Astrocyte of the cerebellum (primary cell): ENCODE measurements around the gene PARD3B.

Experiments
- DNase-seq: peaks from one replicate; pipeline ENCODE4 v3.0.0-alpha.2; 2011; ENCODE audit warnings: low read depth
- H3K4me3 ChIP-seq: 2 replicates; pipeline ENCODE4 v1.5.1; 2011; ENCODE audit warnings: mild to moderate bottlenecking, low read depth, low read length, moderate library complexity
- in situ Hi-C: cut with HindIII; loops from 2 replicates; pipeline ENCODE4 v1.10.0; 2017; ENCODE audit warnings: low sequenced_read_pairs
- TF ChIP-seq, protein P1 (sequence below): IDR thresholded peaks from 2 replicates; pipeline ENCODE4 v1.5.1; 2012; ENCODE audit warnings: low read length, low read depth, moderate library complexity, mild to moderate bottlenecking; ENCODE audit errors: missing control alignments

PARD3B gene

DNA sequence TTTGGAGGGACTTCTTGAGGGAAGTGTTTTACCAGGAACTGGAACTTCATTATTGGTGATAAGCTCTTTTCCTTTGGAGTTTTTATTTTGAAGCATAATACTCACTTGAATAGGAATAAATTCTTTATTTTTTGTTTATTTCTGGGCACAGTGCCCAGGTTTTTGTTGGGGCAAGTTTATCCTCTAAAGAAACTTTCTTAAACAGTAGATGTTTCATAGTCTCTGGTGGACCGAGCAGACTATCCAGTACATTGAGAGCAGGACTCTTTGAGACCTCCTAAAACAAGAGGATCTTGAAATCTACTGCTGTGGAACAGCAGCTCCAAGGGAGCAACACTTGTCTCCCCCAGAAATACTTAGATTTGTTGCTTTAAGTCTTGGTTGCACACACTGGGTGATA, 109.4 kb downstream of the PARD3B start:
- DNase-seq: no peak
- in situ Hi-C loops: no loop called here
- TF ChIP-seq, protein P1, sequence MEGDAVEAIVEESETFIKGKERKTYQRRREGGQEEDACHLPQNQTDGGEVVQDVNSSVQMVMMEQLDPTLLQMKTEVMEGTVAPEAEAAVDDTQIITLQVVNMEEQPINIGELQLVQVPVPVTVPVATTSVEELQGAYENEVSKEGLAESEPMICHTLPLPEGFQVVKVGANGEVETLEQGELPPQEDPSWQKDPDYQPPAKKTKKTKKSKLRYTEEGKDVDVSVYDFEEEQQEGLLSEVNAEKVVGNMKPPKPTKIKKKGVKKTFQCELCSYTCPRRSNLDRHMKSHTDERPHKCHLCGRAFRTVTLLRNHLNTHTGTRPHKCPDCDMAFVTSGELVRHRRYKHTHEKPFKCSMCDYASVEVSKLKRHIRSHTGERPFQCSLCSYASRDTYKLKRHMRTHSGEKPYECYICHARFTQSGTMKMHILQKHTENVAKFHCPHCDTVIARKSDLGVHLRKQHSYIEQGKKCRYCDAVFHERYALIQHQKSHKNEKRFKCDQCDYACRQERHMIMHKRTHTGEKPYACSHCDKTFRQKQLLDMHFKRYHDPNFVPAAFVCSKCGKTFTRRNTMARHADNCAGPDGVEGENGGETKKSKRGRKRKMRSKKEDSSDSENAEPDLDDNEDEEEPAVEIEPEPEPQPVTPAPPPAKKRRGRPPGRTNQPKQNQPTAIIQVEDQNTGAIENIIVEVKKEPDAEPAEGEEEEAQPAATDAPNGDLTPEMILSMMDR: no peak
- H3K4me3 ChIP-seq: no peak overlapping the region

DNA sequence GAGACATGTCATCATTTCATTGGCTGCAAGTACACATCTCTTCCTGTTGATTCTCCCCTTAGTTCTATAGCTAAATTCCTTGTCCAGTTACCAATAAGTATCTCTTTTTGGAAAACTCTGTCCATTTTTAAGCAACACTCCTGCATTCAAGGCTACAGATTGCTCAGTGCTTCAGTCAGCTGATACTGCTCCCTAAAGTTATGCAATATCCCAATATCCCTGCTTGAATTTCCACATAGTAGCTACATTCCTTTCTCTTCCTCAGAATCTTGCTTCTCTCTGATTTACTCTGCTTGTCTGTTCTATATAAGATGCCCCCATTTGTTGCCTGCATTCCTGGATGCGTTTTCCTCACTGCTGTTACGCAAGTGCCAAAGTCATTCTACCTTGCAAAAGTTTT, 109.8 kb downstream of the PARD3B start:
- DNase-seq: no peak
- no peak overlapping the region for H3K4me3 ChIP-seq
- TF ChIP-seq, protein P1: no peak
- in situ Hi-C loops: no loop called here

DNA sequence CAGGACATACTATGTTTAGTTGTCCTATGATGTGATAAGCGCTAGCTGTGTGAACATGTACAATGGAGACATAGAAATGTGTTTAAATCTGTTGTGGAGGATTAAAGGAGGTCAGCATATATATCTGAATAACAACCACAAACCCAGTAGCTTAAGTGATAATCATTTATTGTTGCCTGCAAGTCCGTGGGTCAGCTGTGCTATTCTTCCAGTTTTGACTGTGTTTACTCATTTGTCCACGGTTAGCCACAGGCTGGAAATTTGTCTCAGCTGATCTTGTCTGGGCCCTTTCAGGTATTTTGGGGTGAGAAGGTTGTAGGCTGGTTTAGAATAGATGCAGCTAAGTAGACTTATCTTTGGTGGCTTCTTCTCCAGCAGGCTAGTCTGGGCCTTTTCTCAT, 110.4 kb downstream of the PARD3B start:
- TF ChIP-seq, protein P1: no peak
- no peak for DNase-seq
- in situ Hi-C loops: no loop called here

DNA sequence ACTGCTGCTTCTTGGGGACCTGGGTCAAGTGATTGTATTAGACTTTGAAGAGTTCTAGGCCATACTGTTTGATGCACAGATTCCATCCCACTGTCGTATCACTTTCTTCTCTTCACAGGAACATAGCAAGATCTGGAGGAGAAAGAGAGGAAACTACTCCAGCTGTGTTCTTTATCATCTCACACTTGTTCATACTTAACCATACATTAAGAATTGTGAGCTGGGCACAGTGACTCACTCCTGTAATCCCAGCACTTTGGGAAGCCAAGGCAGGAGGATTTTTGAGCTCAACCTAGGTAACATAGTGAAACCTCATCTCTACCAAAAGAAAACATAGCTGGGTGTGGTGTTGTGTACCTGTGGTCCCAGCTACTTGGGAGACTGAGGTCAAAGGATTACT, 111.7 kb downstream of the PARD3B start:
- in situ Hi-C loops: no loop called here
- TF ChIP-seq, protein P1: no peak
- no peak overlapping the region for H3K4me3 ChIP-seq
- no peak for DNase-seq

More for the DNA sequence above, 110.4 kb downstream of the PARD3B start:
- no peak overlapping the region for H3K4me3 ChIP-seq

DNA sequence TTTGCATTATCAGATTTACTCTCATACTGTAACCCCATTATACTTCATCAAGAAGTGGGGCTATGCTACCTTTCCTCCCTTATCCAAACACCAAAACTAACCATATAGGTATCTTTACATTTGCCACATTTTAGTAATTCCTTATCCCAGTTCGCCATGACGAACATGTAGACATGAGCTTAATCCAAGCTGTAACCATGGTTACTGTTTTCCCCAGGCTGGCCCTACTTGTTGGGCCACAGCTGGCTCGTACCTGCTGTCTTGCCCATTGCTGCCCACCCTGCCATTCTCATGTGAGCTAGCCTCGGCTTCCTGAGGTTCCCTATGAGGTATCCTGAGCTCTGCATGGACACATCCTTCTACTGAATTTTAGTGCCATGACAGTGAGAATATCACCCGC, 117.7 kb downstream of the PARD3B start:
- no peak overlapping the region for H3K4me3 ChIP-seq
- TF ChIP-seq, protein P1: no peak
- in situ Hi-C loops: no loop called here
- DNase-seq: no peak

DNA sequence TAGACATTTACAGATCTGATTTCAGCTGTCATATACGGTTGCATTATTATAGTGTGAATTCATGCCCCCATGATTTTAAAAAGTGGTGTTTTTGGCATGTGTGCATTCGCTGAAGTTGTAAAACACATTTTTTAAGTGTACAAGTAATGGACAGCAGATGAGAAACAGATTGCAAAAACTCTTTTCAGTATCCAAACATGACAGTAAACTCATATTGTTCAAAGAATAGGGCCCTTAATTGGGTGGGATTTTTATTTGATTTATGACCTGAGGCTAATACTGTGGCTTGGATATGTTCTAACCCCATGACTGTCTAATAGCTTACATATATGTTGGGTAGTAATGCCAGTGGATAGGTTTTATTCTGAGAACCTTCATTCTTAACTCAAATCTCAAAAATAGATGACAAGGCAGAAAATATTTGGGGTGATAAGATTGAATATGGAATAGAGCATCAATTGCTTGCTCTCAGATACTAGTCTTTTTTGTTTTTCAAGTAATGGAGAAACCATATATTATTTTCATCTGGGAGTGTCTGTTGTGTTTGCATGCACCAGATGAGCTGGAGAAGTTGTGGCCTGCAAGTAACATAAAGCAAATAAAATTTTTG, 118.6 kb downstream of the PARD3B start:
- TF ChIP-seq, protein P1: no peak
- in situ Hi-C loops: no loop called here
- H3K4me3 ChIP-seq: no peak overlapping the region
- DNase-seq: no peak

DNA sequence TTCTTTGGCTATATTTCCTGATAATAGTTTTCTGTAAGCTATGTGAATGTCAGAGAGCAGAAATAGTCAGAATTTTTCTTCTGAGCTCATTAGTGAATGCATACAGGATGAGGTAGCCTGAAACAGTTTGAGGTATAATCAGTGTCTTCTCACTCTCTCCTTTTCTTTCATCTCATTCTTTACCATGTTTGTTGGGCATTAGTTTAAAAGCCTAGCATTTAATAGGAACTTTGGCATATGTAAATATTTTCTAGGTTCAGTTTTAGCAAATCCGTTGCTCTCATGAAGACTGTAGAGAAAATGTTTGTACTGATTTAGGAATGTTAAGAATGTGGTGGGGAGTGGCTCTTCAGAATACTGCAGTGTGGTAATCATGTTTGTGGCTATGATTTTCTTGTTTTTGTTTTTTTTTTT, 119.4 kb downstream of the PARD3B start:
- in situ Hi-C loops: no loop called here
- H3K4me3 ChIP-seq: no peak overlapping the region
- DNase-seq: peak; percentile 47
- TF ChIP-seq, protein P1: no peak
